IPS DF 19.7 (cell line): ENCODE measurements around the gene MTIF3.

Source experiments
- DNase-seq: peaks from one replicate; pipeline ENCODE4 v3.0.0-alpha.2; 2013; ENCODE audit warnings: low read depth, low spot score

MTIF3 gene, protein sequence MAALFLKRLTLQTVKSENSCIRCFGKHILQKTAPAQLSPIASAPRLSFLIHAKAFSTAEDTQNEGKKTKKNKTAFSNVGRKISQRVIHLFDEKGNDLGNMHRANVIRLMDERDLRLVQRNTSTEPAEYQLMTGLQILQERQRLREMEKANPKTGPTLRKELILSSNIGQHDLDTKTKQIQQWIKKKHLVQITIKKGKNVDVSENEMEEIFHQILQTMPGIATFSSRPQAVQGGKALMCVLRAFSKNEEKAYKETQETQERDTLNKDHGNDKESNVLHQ

GRCh38 chr13:27449936-27450828 is at the start of gene MTIF3:
Gene MTIF3, minus strand, starts transcription at chr13:27450564. Its CDS starts 10,116 bp downstream, at chr13:27440448.
- DNase-seq, result peak; percentile 86

GRCh38 chr13:27497563-27498230 is 47.3 kb upstream of the MTIF3 start:
- DNase-seq, result no peak

- no peak for DNase-seq
These were observed 46.3 kb upstream of the MTIF3 start for GRCh38 chr13:27496536-27497273.

DNA sequence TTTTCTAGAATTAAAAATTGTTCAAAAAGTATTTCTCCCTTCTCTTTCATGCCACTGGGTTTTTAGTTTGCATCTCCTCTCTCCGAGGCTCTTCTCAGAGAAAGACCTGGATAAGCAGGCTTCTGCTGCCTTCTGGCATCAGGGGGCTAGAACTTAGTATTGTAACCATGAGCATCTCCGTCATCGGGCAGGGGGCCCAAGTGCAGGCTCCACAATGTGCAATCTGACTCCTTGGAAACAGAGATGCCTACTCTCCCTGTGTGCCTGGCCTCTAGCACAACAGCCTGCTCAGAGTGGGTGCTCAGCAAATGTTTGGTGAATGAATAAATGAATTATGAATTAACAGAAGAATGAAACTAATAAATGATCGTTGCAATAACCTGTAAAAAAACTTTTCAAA is 45.6 kb upstream of the MTIF3 start:
- DNase-seq, result no peak

DNA sequence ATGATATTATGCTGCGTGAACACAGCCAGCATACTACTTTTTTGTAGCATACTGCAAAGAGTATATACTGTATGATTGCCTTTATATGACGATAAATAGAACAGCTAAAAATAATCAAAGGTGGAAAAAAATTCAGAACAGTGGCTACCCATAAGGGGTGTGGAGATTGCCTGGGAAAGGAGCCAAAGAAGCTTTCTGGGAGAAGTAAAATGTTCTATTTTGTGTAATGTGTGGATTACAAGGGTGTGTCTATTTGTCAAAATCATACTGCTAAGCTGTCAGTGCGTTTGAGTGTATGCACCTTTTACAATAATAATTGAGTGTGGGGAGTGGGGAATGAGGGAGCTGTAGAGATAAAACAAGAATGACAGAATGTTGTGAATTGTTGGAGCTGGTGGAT is 45.2 kb upstream of the MTIF3 start:
- DNase-seq, result no peak

GRCh38 chr13:27493981-27494380 is 43.6 kb upstream of the MTIF3 start:
- no peak for DNase-seq

DNA sequence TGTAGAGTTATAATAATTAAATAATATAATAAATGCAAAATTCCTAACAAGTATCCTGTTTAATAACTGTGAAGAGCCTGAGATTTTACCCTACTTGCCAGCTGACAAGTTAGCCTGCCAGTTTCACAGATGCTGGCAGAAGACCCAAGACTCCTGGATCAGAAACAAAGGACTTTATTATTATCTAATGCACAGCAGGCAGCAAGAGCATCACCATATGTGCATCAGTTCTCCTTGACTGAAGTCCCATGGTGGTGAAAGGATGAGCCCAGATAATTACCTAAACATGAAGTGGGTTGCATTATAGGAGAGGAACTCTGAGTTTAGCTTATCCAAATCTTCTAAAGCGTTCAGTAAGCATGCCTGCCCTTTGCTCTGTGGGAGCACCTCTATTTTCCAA is 39.1 kb upstream of the MTIF3 start:
- no peak for DNase-seq

- no peak for DNase-seq
These were observed 37.4 kb upstream of the MTIF3 start for GRCh38 chr13:27487776-27488175.

GRCh38 chr13:27483421-27483820 is 33.1 kb upstream of the MTIF3 start:
- DNase-seq, result no peak

- DNase-seq, result no peak
These were observed 32.6 kb upstream of the MTIF3 start for GRCh38 chr13:27482983-27483382.

DNA sequence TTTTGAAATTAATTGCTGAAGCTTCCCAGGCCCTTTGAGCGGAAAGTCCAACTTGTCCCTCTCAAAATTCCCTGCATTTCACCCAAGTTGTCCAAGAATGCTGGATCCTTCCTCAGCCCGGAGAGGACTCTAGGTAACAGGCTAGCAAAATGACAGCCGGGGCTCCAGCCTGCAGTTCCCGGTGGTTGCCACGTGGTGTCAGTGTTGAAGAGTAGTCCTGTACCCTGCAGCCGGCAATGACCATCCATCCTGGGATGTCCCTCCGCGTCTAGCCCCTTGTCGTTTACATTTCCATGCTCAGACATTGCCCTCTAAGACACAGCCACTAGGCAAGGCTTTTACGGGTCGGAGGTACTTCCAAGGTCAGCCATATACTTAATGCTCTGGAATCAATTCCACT is 31.4 kb upstream of the MTIF3 start:
- DNase-seq, result peak; percentile 72

DNA sequence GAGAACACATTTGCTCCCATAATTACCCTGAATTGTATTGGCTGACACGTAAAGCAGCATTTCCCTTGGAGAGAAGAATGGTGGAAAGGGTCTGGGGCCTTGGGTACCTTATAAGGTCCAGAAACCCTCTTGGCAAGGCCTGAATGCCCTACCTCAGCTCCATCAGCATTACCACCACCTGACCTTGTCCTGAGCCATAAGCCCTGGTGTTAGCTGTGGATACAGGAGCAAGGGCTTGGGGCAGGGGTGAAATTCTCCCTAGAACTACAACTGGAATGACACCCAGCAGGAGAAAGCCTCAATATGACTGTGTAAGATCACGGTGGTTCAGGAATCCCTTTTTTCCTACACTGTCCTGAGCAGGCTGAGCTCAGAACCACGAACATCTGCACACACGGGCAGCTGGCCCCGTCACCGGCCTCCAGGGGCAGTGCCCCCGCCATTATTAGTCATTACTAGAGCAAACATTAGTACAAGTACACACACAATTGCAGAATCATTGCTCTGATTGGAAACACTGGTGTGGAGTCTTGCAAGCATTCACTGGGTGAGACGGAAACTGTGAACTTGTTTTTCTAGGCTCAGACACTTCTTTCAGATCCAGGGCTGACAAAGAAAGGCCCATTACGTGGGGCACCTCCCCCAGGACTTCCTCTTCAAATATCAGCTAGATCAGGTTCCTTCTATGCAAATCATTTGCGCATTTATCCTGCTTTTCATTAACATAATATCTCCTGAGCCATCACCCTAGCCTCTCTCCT is 26.8 kb upstream of the MTIF3 start:
- DNase-seq, result no peak

GRCh38 chr13:27474751-27475268 is 24.4 kb upstream of the MTIF3 start:
- no peak for DNase-seq

DNA sequence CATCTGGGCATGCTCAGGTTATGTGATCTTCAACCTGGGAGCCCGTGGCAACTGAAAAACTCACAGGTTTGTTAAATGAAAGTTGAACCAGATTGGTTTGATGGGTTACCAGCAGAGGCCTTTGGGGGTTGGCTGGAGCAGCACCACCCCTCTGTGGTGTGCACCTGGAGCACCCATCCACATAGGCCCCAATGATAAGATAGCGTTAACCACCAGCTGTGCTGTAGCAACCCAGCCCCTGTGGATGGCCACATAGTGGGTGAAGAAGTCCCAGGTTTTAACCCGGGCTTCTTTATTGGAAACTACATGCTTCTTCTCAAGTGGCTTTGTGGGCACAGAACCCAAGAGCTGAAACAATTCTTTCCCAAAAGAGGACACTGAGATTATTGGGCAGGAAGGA is 22.6 kb upstream of the MTIF3 start:
- no peak for DNase-seq

GRCh38 chr13:27472441-27472840 is 22.1 kb upstream of the MTIF3 start:
- DNase-seq, result no peak

GRCh38 chr13:27470075-27470820 is 19.9 kb upstream of the MTIF3 start:
- no peak for DNase-seq

DNA sequence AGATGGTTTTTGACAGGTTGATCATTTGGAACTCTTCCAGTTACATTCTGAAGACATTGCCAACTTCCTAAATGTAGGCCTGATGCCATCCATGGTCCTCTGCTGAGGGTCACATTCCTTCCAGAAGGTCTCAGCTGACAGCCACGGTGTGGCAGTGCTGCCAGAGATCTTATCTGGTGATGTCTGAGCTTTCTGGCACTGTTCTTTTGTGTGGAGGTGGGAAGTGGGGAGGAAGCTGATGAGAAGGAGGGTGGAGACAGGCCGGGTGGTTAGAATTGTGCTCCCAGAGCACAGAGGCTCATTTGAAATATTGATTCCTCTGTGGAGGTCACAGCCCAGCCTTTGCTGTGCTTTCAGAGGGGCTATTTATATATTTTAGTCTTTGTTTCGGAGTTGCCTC is 16.1 kb upstream of the MTIF3 start:
- no peak for DNase-seq

GRCh38 chr13:27465611-27466010 is 15.2 kb upstream of the MTIF3 start:
- no peak for DNase-seq

DNA sequence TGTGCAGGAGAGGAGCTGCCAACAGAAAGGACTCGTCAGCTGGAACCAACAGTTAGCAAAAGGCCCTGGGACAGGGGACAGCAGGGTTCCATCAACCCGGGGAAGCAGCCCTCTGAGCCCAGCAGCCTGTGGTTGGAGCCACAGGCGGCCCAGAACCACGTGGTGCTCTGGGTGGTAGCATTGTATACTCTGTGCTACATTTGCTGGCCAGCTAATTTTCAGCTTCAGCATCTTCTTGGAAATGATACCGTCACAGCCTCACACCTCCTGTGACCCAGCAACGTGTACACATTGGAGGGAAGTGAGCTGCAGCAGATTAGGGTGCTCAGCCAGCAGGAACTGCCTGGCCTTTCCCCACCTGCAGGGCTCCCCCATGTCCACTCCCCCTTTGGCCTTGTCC is 13.1 kb upstream of the MTIF3 start:
- DNase-seq, result no peak

- no peak for DNase-seq
These were observed 11.7 kb upstream of the MTIF3 start for GRCh38 chr13:27461940-27462584.
